ENCODE data around the gene PAPOLB.

PAPOLB gene

DNA sequence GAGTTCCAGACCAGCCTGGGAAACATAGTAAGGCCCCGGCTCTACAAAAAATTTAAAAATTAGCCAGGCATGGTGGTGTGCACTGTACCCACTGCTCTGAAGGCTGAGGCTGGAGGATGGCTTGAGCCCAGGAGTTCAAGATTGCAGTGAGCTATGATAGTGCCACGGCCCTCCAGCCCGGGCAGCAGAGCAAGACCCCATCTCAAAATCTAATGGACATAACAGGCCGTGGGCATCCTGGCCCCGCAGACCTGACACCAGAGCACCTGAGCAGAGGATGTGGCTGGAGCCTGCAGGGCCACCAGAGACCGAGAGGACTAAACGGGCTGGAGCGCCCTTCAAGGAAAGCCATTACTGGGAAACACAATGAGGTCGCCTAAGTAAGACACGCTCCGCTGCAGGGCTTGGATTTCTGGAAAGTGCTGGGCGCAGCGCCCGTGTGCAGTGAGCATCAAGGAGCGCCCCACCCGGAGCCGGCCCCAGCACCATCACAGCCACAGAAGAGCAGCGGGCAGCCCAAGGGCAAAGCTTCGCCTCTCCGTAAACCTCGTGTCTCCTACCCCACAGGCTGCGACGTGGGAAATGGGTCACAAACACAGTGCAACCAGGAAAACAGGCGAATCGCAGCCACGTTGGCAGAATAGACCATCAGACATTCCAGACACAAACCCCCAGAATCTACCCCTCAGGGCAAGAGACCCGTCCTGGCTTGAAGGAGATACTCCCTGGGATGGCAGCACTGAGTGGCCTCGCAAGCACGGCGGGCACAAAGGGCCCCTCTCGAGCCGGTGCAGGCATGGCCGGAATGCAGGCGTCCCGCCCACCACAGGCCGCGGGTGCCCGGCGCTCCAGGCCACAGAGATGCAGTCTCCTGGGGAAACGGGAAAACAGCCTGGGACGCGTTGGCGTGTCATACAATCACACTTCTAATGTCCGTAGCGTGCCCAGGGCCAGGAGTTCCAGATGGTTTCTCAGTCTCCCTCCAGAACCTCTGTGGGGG is 16.8 kb upstream of the PAPOLB start:
- peak; percentile 53 for DNase-seq (ENCODE audit: low read depth, low spot score)

DNA sequence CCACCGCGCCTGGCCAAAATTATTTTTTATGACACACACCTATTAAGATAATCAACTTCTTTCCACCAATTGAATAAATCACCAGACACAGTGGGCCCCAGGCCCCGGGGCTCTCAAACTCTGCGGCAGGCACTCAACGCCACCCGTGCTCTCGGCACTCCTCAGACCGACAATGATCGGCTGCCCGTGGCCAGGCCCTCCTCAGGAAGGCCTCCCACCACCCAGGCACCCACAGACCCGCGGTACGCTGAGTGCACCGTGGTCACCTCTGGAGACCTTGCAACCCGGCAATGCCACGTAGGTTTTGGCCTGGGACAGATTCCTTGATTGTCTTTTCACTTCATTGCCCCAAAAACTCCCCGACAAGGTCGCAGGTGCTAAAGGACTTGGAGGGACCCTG is 14.8 kb upstream of the PAPOLB start:
- DNase-seq (ENCODE audit: low read depth, low spot score), result no peak

DNA sequence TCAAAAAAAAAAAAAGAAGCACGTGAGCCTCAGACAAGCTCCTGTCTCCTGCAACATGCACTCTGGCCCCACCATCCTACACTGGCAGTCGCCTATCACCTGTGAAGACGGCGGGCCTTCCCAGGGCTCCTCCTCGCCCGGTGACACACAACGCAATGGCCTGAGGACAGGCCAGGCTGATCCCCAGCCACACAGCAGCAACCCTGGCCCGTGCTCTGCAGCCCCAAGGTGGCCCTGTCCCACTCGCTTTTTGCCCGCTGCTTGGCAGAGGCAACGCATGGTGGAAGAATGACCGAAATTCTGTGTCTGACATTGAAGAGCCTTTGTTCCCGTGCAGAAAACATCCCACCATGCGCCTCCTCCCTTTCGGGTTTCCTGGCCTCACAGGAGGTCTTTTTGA is 13.6 kb upstream of the PAPOLB start:
- DNase-seq (ENCODE audit: low read depth, low spot score), result no peak

DNA sequence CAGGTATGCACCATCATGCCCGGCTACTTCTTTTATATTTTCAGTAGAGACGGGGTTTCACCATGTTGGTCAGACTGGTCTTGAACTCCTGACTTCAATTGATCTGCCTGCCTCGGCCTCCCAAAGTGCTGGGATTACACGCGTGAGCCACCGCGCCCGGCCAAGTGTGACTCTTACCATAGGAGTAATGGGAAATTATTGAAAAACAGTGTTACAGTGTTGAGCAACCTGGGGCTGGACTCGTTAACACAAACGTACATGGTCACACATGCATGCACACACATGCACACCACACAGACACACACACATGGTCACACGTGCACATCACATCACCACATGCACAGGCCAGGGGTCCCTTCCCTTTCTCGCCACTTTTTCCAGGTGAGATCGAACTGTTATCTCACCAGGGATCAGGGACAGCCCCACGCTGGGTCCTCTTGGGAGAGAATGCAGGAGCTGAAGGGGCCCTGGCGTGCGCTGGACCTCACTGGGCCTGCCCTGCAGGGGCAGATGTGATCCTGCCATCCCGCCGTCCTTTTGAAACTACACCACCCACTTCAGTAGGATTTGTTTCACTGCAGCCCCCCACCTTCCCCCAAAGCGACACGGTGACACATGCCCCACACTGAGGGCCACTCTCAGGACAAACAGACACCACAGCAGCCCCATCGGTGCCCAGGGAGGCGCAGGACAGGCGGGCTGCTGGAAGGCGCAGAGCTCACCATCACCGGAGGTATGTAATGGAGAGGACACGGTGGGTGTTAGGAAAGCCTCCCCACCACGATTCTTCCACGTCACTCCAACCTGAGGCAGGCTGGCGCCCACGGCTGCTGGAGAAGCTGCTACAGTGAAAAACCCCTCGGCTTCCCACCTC is 11.5 kb upstream of the PAPOLB start:
- no peak for DNase-seq (ENCODE audit: low read depth, low spot score)

DNA sequence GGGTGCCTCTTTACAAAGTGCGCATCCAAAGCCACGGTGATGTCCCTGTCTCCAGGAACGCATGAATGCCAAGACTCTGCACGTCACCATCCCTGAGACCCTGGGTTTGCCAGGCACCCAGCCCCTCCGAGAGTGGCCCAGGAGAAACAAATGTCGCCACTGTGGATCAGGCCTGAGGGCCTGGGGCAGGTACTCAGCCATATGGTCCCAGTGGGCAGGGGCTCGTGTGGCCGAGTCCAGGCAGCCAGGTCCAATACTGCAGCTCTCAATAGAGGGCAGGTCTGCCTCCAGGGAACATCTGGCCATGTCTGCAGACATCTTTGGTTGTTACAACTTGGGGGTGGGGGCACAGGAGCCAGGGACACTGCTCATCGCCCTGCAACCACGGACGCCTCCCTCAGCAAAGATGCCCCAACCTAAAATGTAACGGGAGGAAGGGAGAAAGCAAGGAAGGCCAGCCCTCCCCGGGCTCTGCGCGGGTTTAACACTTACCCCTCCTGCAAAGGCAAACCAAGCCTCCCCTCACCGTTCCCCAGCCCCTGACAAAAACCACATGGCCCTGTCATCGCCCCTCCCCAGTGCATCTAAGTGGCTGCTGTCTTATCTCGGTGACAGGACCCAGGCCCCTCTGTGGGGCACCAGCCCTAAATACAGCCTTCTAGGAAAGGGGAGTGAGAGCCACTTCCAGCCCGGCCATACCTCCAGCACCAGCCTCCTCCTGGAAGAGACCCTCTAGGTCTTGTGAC is 10.3 kb upstream of the PAPOLB start:
- peak; percentile 81 for DNase-seq (ENCODE audit: low read depth, low spot score)

DNA sequence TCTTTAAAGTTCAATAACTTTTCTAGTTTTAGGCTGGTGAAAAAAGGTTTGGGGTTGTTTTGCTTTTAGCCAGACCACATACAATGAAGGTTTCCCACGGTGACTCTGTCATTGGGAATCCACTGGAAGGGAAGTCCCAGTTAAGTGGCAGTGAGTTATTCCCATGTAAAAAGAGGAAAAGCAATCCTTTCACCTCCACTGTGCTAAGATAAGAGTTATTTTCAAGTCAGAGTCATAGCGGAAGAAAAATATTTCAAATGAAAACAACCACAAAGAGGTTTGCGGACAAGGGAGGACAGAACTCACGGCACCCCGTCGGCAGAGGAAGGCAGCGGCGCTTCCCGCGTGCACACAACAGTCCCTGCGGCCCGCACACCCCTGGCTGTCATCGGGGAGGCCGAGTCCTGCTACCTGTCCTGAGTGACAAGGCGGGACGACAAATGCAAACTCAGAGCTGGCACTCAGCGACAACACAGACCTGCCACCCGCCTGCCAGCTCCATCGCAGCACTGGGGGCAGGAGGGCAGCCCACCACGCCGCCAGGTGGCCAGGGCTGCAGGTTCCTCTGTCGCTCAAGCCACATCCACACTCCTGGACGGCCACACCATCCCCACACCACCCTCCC is 9.3 kb upstream of the PAPOLB start:
- DNase-seq (ENCODE audit: low read depth, low spot score), result no peak

DNA sequence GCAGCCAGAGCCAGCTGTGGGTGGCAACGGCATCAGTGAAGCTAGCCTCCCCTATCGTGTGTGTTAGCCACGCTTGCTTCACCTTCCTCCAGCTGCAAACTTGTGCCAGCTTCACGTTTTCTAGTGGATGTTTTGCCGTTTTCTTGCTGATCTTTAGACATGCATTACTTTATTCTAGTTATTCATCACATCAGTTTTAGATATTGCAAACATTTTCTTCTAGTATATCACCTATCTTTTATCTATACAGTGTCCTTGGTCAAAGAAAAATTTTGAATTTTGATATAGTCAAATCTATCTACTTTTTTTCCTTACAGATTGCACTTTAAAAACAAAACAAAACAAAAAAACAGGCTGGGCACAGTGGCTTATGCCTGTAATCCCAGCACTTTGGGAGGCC is 6.7 kb upstream of the PAPOLB start:
- no peak for DNase-seq (ENCODE audit: low read depth, low spot score)

DNA sequence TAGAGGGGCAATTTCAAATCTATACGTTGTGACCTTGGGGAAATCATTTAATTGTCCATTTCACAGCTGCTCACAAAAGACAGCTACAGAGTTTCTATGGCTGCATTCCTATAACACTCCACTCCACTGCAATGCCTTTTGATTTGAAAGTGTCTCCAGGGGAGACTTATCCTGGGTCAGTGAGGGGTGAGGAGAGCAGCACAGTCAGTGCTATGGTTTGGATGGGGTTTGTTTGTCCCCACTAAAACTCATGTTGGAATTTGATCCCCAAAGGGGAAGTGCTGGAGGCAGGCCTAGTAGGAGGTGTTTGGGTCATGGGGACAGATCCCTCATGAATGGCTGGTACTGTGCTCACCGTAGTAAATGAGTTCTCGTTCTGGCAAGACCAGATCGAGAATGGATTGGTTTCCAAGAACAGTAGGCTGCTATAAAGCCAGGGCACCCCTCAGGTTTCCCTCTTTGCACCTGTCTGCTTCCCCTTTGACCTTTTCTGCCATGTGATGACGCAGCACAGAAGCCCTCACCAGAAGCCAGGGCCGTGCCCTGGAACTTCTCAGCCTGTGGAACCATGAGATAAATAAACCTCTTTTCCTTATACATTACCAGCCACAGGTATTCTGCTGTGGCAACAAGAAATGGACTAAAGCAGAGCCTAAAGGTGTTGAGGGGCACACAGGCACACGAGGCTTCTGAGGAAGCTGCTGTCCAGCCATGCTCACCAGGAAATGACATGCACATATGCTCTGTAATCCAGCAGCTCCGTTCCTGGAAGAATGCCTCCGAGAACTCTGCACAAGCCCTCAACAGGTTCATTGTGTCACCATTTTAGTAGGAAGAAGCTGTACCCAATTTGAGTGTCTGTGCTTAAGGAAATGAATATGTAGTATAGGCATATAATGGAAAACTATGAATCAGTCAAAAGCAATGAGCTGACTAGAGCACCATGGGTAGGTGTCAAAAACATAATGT is 5.0 kb upstream of the PAPOLB start:
- DNase-seq (ENCODE audit: low read depth, low spot score), result no peak

DNA sequence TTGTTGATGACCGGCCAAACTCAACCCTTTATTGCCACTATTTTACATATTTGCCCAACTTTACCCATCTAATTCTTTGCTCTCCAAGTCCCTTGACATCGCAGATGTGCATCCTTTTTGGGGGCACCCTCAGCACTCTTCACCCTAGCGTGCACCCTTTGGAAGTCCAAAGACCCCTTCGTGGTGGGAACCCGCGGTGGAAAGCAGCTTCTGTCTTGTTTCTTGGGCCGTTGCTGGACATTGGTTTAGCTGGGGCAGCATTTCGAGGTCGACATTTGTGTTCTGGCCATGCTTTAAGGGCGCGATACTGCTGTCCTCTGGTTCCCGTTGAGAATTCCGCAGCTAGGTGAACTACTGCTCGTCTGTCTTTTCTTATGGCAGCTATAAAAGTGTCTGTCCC is 326 bp upstream of the PAPOLB start:
- no peak for DNase-seq (ENCODE audit: low read depth, low spot score)

DNA sequence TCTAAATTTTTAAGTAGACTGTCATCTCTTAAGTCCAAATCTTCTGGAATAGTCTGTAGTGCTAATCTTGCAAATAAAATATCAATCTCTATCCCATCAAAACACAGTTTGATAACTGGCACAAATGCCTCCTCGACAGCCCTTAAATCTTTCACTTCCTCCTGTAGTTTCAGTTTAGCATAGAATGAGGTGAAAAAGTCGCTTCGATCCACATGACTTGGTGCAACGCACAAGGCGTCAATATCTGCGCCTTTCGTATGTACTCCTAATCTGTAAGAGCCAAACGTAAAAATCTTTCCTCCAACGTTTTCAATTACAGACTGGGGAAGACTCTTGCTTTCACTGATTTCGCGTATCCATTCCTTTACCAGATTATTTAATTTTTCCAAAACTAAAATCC is 603 bp downstream of the PAPOLB start:
- DNase-seq (ENCODE audit: low read depth, low spot score), result no peak

DNA sequence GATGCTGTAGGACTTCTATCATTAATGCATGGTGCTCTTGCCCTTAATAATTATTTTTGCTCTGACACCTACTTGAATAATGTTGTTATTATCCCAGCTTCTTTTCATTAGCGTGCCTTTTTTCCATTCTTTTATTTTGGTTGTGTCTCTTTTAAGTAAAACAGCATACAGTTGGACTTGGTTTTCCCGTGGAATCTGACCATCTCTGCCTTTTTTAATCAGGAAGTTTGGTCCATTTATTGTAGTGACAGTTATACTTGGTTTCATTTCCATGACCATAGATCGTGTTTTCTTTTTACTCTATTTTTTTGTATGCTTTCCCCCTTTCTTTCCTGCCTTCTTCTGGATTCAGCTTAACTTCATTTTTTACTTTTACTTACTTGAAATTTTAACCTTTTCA is 4.6 kb downstream of the PAPOLB start:
- DNase-seq (ENCODE audit: low read depth, low spot score), result no peak

DNA sequence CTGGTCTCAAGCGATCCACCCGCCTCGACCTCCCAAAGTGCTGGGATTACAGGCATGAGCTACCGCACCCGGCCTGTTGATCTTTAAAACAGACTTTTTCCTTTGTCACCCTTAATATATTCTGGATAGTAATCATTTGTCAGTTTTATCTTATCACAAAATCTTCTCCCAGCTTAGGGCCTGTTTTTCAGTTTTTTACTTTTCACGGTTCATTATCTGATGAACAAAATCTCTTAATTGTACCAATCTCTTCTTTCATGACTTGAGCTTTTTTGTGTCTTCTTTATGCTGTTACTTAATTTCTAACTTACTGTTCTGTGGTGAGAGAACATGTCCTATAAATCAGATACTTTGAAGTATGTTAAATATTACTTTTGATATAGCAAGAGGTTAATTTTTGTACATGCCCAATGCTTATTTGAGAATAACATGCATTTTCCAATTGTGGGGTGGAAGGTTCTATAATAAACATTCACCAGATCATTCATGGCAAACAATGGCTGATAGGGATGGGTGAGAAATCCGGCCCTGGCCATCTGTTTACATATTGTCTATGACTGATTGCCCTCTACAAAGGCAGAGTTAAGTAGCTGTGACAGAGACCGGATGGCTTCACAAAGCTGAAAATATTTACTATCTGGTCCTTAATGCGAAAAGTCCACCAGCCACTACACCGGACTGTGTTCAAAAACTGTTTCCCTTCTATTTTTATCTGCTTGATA is 5.3 kb downstream of the PAPOLB start:
- no peak for DNase-seq (ENCODE audit: low read depth, low spot score)

DNA sequence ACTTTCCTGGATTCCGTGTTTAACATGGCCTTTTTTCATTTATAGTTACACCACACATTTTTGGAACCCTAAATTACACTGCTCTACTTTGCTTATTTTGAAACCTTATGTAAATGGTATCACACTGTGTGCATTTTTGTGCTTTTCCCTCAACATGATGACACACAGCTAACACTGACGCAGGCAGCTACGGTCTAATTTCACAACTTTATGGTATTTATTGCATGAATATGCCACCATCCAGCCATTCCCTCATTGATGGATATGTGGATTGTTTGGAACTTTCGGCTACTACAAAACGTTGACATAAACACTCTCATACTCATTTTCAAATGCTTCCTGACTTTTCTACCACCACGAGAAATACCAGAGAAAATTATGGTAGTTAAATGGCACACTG is 6.9 kb downstream of the PAPOLB start:
- no peak for DNase-seq (ENCODE audit: low read depth, low spot score)

DNA sequence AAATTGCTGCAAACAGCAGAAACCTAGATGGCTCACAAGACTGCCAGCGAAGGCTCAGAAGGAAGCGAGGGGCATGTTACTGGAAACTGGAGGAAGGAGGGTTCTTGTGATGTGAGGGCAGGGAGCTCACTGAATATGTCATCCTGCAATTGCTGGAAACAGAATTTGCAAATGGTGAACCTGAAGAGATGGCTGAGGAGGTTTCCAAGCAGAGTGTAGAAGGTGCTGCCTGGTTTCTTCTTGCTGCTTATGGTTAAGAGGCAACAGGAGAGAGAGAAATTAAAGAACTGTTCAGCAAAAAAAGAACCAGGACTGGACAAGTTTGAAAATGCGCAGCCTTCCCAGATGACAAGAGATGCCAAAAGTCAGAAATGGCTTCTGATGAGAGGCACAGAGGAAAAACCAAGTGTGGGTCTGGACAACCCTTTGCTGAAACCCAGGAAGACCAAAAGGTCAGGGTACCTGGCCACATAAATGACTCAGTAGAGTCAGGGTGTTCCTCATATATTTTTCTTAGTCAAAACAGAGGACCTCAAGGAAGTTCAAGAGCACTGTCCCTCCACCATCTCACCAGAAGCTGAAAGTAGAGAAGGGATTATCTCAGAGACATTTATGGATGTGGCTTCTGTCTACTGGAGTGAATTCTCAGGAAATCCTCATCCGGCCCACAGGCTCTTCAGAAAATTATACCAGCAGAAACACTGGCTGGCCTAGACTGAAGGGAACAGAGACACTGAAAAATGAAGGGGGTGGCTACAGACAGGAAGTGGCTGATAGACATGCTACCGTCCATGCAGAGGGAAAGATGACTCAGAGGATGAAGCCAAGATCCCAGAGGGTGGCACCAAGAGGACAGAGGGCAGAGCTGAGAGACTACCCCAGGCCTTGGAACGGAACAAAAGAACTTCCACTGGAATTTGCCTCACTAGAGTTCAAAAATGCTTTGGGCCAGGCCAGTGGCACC is 10.1 kb downstream of the PAPOLB start:
- no peak for DNase-seq (ENCODE audit: low read depth, low spot score)

DNA sequence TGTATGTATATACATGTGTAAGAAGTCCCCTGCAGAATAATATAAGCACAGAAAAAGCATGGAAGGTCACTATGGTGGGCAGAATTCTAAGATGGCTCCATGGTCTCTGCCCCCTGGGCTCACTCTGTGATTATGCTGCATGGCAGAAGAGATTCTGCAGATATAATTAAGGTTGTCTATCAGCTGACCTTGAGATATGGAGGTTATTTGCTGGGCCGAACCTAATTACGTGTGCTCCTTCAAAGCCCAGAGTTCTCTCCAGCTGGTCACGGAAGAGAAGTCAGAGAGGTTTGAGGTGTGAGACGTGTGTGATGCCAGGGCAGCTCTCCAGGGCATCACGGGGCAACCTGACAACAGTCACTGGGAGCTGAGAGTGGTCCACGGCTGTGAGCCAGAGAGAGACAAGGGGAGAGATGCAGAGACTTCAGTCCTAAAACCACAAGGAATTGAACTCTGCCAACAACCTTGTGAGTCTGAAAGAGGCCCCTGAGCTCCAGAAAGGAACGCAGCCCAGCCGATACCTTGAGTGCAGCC is 11.5 kb downstream of the PAPOLB start:
- DNase-seq (ENCODE audit: low read depth, low spot score), result no peak

DNA sequence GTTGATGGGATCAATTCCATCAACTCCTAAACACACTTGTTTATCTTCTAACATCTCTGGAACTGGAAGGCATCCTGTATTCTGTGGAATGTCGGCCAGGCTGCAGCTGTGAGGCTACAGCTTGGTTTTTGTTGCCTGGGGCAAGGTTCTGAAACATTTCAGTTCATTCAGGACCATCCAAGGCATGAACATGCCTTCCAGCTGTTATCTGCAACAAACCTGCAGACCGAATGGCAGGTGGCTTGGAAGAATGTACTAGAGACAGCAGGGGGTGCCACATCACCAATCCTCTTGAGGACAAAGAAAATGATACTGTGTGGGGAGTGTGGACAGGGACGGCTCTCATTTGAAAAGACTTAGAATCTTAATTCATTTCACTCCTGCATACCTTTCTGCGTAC is 12.4 kb downstream of the PAPOLB start:
- DNase-seq (ENCODE audit: low read depth, low spot score), result peak; percentile 88

DNA sequence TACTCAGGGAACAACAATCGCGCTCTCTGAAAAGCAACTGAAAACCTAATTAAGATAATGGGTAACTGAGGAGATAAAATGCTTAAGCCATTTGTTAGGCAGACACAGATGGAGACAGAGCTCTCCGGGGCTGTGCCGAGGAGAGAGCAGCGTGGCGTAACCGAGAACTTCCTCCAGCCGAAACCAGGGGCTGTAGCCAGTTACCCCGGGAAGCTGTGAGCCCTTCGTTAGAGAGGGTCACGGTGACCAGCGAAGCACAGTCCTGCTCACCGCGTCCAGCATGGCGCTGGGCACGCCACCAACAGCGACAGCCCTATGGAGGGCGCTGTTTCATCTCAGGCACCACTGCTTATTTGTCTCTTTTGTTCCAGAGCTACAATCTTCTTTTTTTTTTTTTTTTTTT is 16.1 kb downstream of the PAPOLB start:
- DNase-seq (ENCODE audit: low read depth, low spot score), result peak; percentile 79

Measured in ELF-1 (cell line).